ENCODE results near the gene HSPE1. TPM values are rescaled to one million over a fixed set of nuclear protein-coding genes. Genes with fewer than 3 reads are reported as not detected.

Gene HSPE1
- total RNA-seq, 2 experiments from 2014 or later, result 50.8 to 56.2 TPM

DNA sequence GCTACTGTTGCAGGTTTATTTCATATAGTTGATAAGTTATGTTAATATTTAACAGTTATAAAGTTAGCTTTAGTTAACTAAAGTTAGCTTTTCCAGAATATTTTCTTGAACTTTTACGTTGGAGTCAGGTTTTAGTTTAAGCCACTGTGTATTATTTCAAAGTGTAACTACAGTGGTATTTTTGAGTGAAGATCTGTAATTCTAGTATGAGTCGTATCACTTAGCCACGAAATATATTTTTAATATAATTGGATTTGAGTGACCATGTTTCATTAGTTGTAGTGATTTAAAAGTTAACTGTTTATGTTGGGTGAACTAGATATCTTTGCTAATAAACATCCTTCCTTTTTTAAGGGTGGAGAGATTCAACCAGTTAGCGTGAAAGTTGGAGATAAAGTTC is 2.5 kb downstream of the HSPE1 start:
- H3K4me3 Mint-ChIP-seq, result peak overlapping the region; percentile 94
- no peaks in the 10 kb centered on the region for H3K27me3 ChIP-seq (ENCODE audit: control insufficient read depth in 1 of 2, insufficient read depth in 2 of 2, low read length in 2 of 2)
- ATAC-seq (ENCODE audit: poor library complexity), result no peak
- peaks cover 68% of the 10 kb centered on the region for H3K36me3 Mint-ChIP-seq (ENCODE audit: low read depth)
- peak overlapping the region; percentile 87 for H3K27ac Mint-ChIP-seq
- peak overlapping the region; percentile 6 for H3K4me3 ChIP-seq (ENCODE audit: low read length)
- H3K4me1 Mint-ChIP-seq (ENCODE audit: low read depth), result peaks cover 44% of the 10 kb centered on the region
- H3K9me3 ChIP-seq (ENCODE audit: control insufficient read depth in 1 of 2, insufficient read depth in 1 of 2, low read length in 2 of 2), result no peaks in the 10 kb centered on the region
- no peaks in the 10 kb centered on the region for H3K27me3 Mint-ChIP-seq
- no peaks in the 10 kb centered on the region for H3K9me3 Mint-ChIP-seq
- intact Hi-C loops (cut with DNase I, micrococcal nuclease), result no loop called here
- peaks cover 30% of the 10 kb centered on the region for H3K4me1 ChIP-seq (ENCODE audit: insufficient read depth, low read length)
- ChIA-PET CTCF (interaction anchor here (2.6 kb wide), 1 partner anchor 11 kb away, joined by 7 read pairs; no protein-coding TSS in a partner anchor), POLR2A (interaction anchor here (5.4 to 8.1 kb wide), 3 partner anchors 12 to 68 kb away, joined by 106 to 219 read pairs (median 111); partner anchors contain the start of genes COQ10B, MOB4 and SF3B1)
- H3K27ac ChIP-seq (ENCODE audit: low read depth in 1 of 2, low read length in 2 of 2), result no peak overlapping the region
- H3K36me3 ChIP-seq (ENCODE audit: insufficient read depth, low read length), result peaks cover 31% of the 10 kb centered on the region
- no peak for TF ChIP-seq CTCF (IDR thresholded peaks at IDR 0.05)
- no peak for DNase-seq

DNA sequence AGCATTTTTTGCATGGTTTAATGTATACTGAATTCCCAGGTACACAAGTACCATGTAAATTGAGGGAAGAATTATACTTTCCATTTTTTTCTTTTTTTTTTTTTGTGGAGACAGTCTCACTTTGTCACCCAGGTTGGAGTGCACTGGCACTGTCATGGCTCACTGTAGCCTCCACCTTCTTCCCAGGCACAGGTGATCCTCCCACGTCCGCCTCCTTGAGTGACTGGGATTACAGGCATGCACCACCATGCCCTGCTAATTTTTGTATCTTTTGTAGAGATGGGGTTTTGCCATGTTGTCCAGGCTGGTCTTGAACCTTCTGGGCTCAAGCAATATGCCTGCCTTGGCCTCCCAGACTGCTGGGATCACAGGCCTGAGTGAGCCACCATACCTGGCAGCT is 3.8 kb downstream of the HSPE1 start:
- Mint-ChIP-seq H3K4me1 (ENCODE audit: low read depth) (peaks cover 34% of the 10 kb centered on the region), H3K27ac (peak overlapping the region; percentile 51), H3K36me3 (ENCODE audit: low read depth) (peaks cover 56% of the 10 kb centered on the region), H3K9me3 (no peaks in the 10 kb centered on the region), H3K4me3 (no peak overlapping the region), H3K27me3 (no peaks in the 10 kb centered on the region)
- TF ChIP-seq CTCF (IDR thresholded peaks at IDR 0.05), result no peak
- CTCF ChIA-PET, result no interaction called here
- POLR2A ChIA-PET, result interaction anchor here (1.0 to 1.5 kb wide), 2 partner anchors 12 to 69 kb away, joined by 4 to 6 read pairs; partner anchors contain the start of genes MOB4 and SF3B1
- H3K4me1 ChIP-seq (ENCODE audit: insufficient read depth, low read length), result peaks cover 24% of the 10 kb centered on the region
- DNase-seq, result no peak
- no peak for ATAC-seq (ENCODE audit: poor library complexity)
- no peaks in the 10 kb centered on the region for H3K27me3 ChIP-seq (ENCODE audit: control insufficient read depth in 1 of 2, insufficient read depth in 2 of 2, low read length in 2 of 2)
- no peak overlapping the region for H3K27ac ChIP-seq (ENCODE audit: low read depth in 1 of 2, low read length in 2 of 2)
- H3K36me3 ChIP-seq (ENCODE audit: insufficient read depth, low read length), result peaks cover 27% of the 10 kb centered on the region
- no peak overlapping the region for H3K4me3 ChIP-seq (ENCODE audit: low read length)
- H3K9me3 ChIP-seq (ENCODE audit: control insufficient read depth in 1 of 2, insufficient read depth in 1 of 2, low read length in 2 of 2), result no peaks in the 10 kb centered on the region
- intact Hi-C loops (cut with DNase I, micrococcal nuclease), result no loop called here

DNA sequence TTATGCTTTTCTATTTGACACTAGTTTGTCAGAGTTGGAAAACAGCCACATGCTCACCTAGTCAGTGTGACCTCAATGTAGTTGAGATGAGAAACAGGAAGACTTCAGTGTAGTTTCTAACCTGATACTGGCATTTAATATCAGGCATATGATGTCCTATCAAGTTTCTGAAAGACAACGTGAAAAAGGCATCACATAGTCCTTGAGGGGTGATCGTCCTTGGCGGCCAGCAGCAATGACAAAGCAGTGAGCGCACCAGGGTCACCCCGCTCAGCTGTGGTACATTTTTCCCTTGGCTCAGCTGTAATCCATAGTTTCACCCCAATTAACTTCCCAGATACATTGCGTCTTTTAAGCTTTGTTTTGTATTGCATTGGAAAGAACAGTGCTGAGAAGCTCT is 4.3 kb downstream of the HSPE1 start:
- CTCF ChIA-PET, result no interaction called here
- Mint-ChIP-seq H3K9me3 (no peaks in the 10 kb centered on the region), H3K27ac (peak overlapping the region; percentile 51), H3K4me3 (no peak overlapping the region), H3K4me1 (ENCODE audit: low read depth) (peaks cover 34% of the 10 kb centered on the region), H3K36me3 (ENCODE audit: low read depth) (peaks cover 51% of the 10 kb centered on the region), H3K27me3 (no peaks in the 10 kb centered on the region)
- H3K9me3 ChIP-seq (ENCODE audit: control insufficient read depth in 1 of 2, insufficient read depth in 1 of 2, low read length in 2 of 2), result no peaks in the 10 kb centered on the region
- intact Hi-C loops (cut with DNase I, micrococcal nuclease), result no loop called here
- peaks cover 27% of the 10 kb centered on the region for H3K36me3 ChIP-seq (ENCODE audit: insufficient read depth, low read length)
- ATAC-seq (ENCODE audit: poor library complexity) (no peak), DNase-seq (no peak)
- TF ChIP-seq CTCF (IDR thresholded peaks at IDR 0.05), result no peak
- no peaks in the 10 kb centered on the region for H3K27me3 ChIP-seq (ENCODE audit: control insufficient read depth in 1 of 2, insufficient read depth in 2 of 2, low read length in 2 of 2)
- H3K27ac ChIP-seq (ENCODE audit: low read depth in 1 of 2, low read length in 2 of 2), result no peak overlapping the region
- peaks cover 19% of the 10 kb centered on the region for H3K4me1 ChIP-seq (ENCODE audit: insufficient read depth, low read length)
- POLR2A ChIA-PET, result interaction anchor here (0.7 to 1.5 kb wide), 3 partner anchors 11 to 211 kb away, joined by 4 to 6 read pairs (median 5); partner anchors contain the start of genes MOB4 and SF3B1
- no peak overlapping the region for H3K4me3 ChIP-seq (ENCODE audit: low read length)
